ENCODE results near the gene SETD2. TPM values are rescaled to one million over a fixed set of nuclear protein-coding genes. Genes with fewer than 3 reads are reported as not detected.

SETD2 gene
- total RNA-seq, 4 donors from 2014 or later = 54.0 to 70.2 (median 58.5) TPM

GRCh38 chr3:46988616-46989015, 175.3 kb downstream of the SETD2 start:
- no CpG with 5 or more reads among the region's 4 CpGs for WGBS, 2 donors (ENCODE audit: low coverage in 1 of 2)
- Histone ChIP-seq H3K36me3 (peaks cover 0 to 42% of the 10 kb centered on the region in 2 donors), H3K4me1 (peaks cover 0 to 31% (median 3%) of the 10 kb centered on the region in 3 donors), H3K9me3 (no peaks in the 10 kb centered on the region), H3K27ac (no peak overlapping the region), H3K27me3 (no peaks in the 10 kb centered on the region), H3K4me3 (no peak overlapping the region)
- TF ChIP-seq EP300 (IDR thresholded peaks at IDR 0.05) = no peak
- TF ChIP-seq CTCF (IDR thresholded peaks at IDR 0.05) = no peak
- no peak for TF ChIP-seq POLR2A (IDR thresholded peaks at IDR 0.05)
- TF ChIP-seq POLR2AphosphoS5 (IDR thresholded peaks at IDR 0.05) = no peak
- ATAC-seq = no peak

GRCh38 chr3:46987743-46988401, 176.0 kb downstream of the SETD2 start:
- WGBS, 2 donors (ENCODE audit: low coverage in 1 of 2) = 0 to 20% methylated on average over 1 of the region's 16 CpGs
- Histone ChIP-seq H3K36me3 (peaks cover 0 to 39% of the 10 kb centered on the region in 2 donors), H3K27ac (peak overlapping the region in 1 of 4 donors; percentile 51), H3K9me3 (no peaks in the 10 kb centered on the region), H3K4me1 (peaks cover 0 to 31% (median 3%) of the 10 kb centered on the region in 3 donors), H3K27me3 (no peaks in the 10 kb centered on the region), H3K4me3 (peak overlapping the region in 1 of 2 donors; percentile 1)
- peak; percentile 60 for ATAC-seq
- TF ChIP-seq POLR2A (IDR thresholded peaks at IDR 0.05) (no peak), POLR2AphosphoS5 (IDR thresholded peaks at IDR 0.05) (no peak), EP300 (IDR thresholded peaks at IDR 0.05) (no peak)

- TF ChIP-seq EP300 (IDR thresholded peaks at IDR 0.05) (no peak), POLR2A (IDR thresholded peaks at IDR 0.05) (no peak), POLR2AphosphoS5 (IDR thresholded peaks at IDR 0.05) (no peak), CTCF (IDR thresholded peaks at IDR 0.05) (no peak)
- H3K36me3 ChIP-seq = peaks cover 0 to 39% of the 10 kb centered on the region in 2 donors
- H3K4me1 ChIP-seq = peaks cover 0 to 31% (median 3%) of the 10 kb centered on the region in 3 donors
- H3K27ac ChIP-seq = peak overlapping the region in 1 of 4 donors; percentile 9
- no CpG with 5 or more reads among the region's 9 CpGs for WGBS, 2 donors (ENCODE audit: low coverage in 1 of 2)
- no peaks in the 10 kb centered on the region for H3K9me3 ChIP-seq
- no peak for ATAC-seq
- no peaks in the 10 kb centered on the region for H3K27me3 ChIP-seq
- no peak overlapping the region for H3K4me3 ChIP-seq
Measured at GRCh38 chr3:46987319-46987742, 176.6 kb downstream of the SETD2 start.

- H3K4me1 ChIP-seq = peaks cover 0 to 31% (median 3%) of the 10 kb centered on the region in 3 donors
- 83% methylated on average over 1 of the region's 3 CpGs; no CpG with 5 or more reads in 1 of the 2 donors for WGBS, 2 donors (ENCODE audit: low coverage in 1 of 2)
- peaks cover 0 to 34% of the 10 kb centered on the region in 2 donors for H3K36me3 ChIP-seq
- no peaks in the 10 kb centered on the region for H3K9me3 ChIP-seq
- no peaks in the 10 kb centered on the region for H3K27me3 ChIP-seq
- peak overlapping the region in 1 of 4 donors; percentile 9 for H3K27ac ChIP-seq
- no peak for ATAC-seq
- TF ChIP-seq POLR2A (IDR thresholded peaks at IDR 0.05) (no peak), EP300 (IDR thresholded peaks at IDR 0.05) (no peak)
- H3K4me3 ChIP-seq = no peak overlapping the region
Measured at GRCh38 chr3:46986782-46987310, 177.1 kb downstream of the SETD2 start.

- TF ChIP-seq POLR2AphosphoS5 (IDR thresholded peaks at IDR 0.05) (no peak), CTCF (IDR thresholded peaks at IDR 0.05) (no peak), EP300 (IDR thresholded peaks at IDR 0.05) (no peak), POLR2A (IDR thresholded peaks at IDR 0.05) (no peak)
- H3K36me3 ChIP-seq = peaks cover 0 to 28% of the 10 kb centered on the region in 2 donors
- 80% methylated on average over 2 of the region's 4 CpGs; no CpG with 5 or more reads in 1 of the 2 donors for WGBS, 2 donors (ENCODE audit: low coverage in 1 of 2)
- H3K4me3 ChIP-seq = no peak overlapping the region
- H3K4me1 ChIP-seq = peaks cover 0 to 36% (median 3%) of the 10 kb centered on the region in 3 donors
- no peak for ATAC-seq
- no peaks in the 10 kb centered on the region for H3K27me3 ChIP-seq
- H3K27ac ChIP-seq = peak overlapping the region in 1 of 4 donors; percentile 4
- H3K9me3 ChIP-seq = no peaks in the 10 kb centered on the region
Measured at GRCh38 chr3:46986055-46986730, 177.7 kb downstream of the SETD2 start.
